ENCODE data around the gene SH2D6.
A peak's percentile ranks its signal among the peaks of the same experiment; 100 is the strongest.
"Not testable (repeated sequence)": the region's sequence is repeated elsewhere in the genome, so short reads cannot be mapped to it uniquely, and the experiment has no call there.

SH2D6 gene

GRCh38 chr2:85470850-85471800 is 52.6 kb downstream of the SH2D6 start:
- peaks cover 3% of the 10 kb centered on the region for H3K27me3 Mint-ChIP-seq
- peak; percentile 71 for ATAC-seq (ENCODE audit: low read depth)
- H3K36me3 Mint-ChIP-seq, result no peaks in the 10 kb centered on the region
- H3K4me3 Mint-ChIP-seq, result no peak overlapping the region
- DNase-seq (ENCODE audit: low spot score in 2 of 2), result no peak
- no peaks in the 10 kb centered on the region for H3K9me3 Mint-ChIP-seq
- no peaks in the 10 kb centered on the region for H3K4me1 Mint-ChIP-seq
- no peak overlapping the region for H3K27ac Mint-ChIP-seq

- no peak for ATAC-seq (ENCODE audit: low read depth)
- Mint-ChIP-seq H3K27me3 (peaks cover 3% of the 10 kb centered on the region), H3K4me1 (no peaks in the 10 kb centered on the region), H3K4me3 (no peak overlapping the region), H3K9me3 (no peaks in the 10 kb centered on the region), H3K27ac (no peak overlapping the region), H3K36me3 (no peaks in the 10 kb centered on the region)
- no peak for DNase-seq (ENCODE audit: low spot score in 2 of 2)
Measured at GRCh38 chr2:85472261-85472660, 53.7 kb downstream of the SH2D6 start.

- ATAC-seq (ENCODE audit: low read depth) (no peak), DNase-seq (ENCODE audit: low spot score in 2 of 2) (no peak)
- no peaks in the 10 kb centered on the region for H3K4me1 Mint-ChIP-seq
- H3K36me3 Mint-ChIP-seq, result no peaks in the 10 kb centered on the region
- peaks cover 4% of the 10 kb centered on the region for H3K27me3 Mint-ChIP-seq
- H3K9me3 Mint-ChIP-seq, result no peaks in the 10 kb centered on the region
- H3K4me3 Mint-ChIP-seq, result no peak overlapping the region
- no peak overlapping the region for H3K27ac Mint-ChIP-seq
Measured at GRCh38 chr2:85475799-85476490, 57.4 kb downstream of the SH2D6 start.

GRCh38 chr2:85476624-85477023 is 58.1 kb downstream of the SH2D6 start:
- H3K4me3 Mint-ChIP-seq, result no peak overlapping the region
- DNase-seq (ENCODE audit: low spot score in 2 of 2), result no peak
- H3K9me3 Mint-ChIP-seq, result no peaks in the 10 kb centered on the region
- H3K27ac Mint-ChIP-seq, result no peak overlapping the region
- H3K4me1 Mint-ChIP-seq, result no peaks in the 10 kb centered on the region
- H3K36me3 Mint-ChIP-seq, result no peaks in the 10 kb centered on the region
- no peak for ATAC-seq (ENCODE audit: low read depth)
- peaks cover 6% of the 10 kb centered on the region for H3K27me3 Mint-ChIP-seq

GRCh38 chr2:85477884-85478283 is 59.4 kb downstream of the SH2D6 start:
- H3K4me1 Mint-ChIP-seq, result no peaks in the 10 kb centered on the region
- no peak for ATAC-seq (ENCODE audit: low read depth)
- H3K27ac Mint-ChIP-seq, result no peak overlapping the region
- no peak overlapping the region for H3K4me3 Mint-ChIP-seq
- H3K9me3 Mint-ChIP-seq, result no peaks in the 10 kb centered on the region
- no peaks in the 10 kb centered on the region for H3K36me3 Mint-ChIP-seq
- DNase-seq (ENCODE audit: low spot score in 2 of 2), result no peak
- H3K27me3 Mint-ChIP-seq, result peaks cover 6% of the 10 kb centered on the region

- Mint-ChIP-seq H3K4me1 (no peaks in the 10 kb centered on the region), H3K27me3 (peaks cover 4% of the 10 kb centered on the region), H3K9me3 (peaks cover 4% of the 10 kb centered on the region), H3K27ac (no peak overlapping the region), H3K36me3 (peaks cover 1% of the 10 kb centered on the region), H3K4me3 (no peak overlapping the region)
- ATAC-seq (ENCODE audit: low read depth) (no peak), DNase-seq (ENCODE audit: low spot score in 2 of 2) (no peak)
Measured at GRCh38 chr2:85481818-85482777, 63.6 kb downstream of the SH2D6 start.

- H3K36me3 Mint-ChIP-seq; H3K27ac Mint-ChIP-seq; H3K4me1 Mint-ChIP-seq; H3K27me3 Mint-ChIP-seq; H3K4me3 Mint-ChIP-seq; ATAC-seq (ENCODE audit: low read depth); DNase-seq (ENCODE audit: low spot score in 2 of 2); H3K9me3 Mint-ChIP-seq: not testable (repeated sequence)
Measured at GRCh38 chr2:85484615-85485014, 66.1 kb downstream of the SH2D6 start.

- Mint-ChIP-seq H3K4me1 (no peaks in the 10 kb centered on the region), H3K27me3 (peaks cover 2% of the 10 kb centered on the region), H3K27ac (no peak overlapping the region), H3K4me3 (no peak overlapping the region), H3K36me3 (peaks cover 1% of the 10 kb centered on the region), H3K9me3 (peaks cover 4% of the 10 kb centered on the region)
- ATAC-seq (ENCODE audit: low read depth), result no peak
- DNase-seq (ENCODE audit: low spot score in 2 of 2), result no peak
Measured at GRCh38 chr2:85485815-85486214, 67.3 kb downstream of the SH2D6 start.

All from memory B cell (primary cell).